Large intestine (tissue), 12 donors: ENCODE results near the gene VSIG4. TPM values are rescaled to one million over a fixed set of nuclear protein-coding genes. Genes with fewer than 3 reads are reported as not detected.
"Not testable (repeated sequence)": the region's sequence is repeated elsewhere in the genome, so short reads cannot be mapped to it uniquely, and the experiment has no call there.

ENCODE experiments used
- DNase-seq, 2 donors: peaks; one replicate each; pipeline versions ENCODE4 v3.0.0 to v3.0.0-alpha.2; 2013
- H3K27ac ChIP-seq: one replicate; pipeline ENCODE4 v1.5.1; 2013; ENCODE audit warnings: low read length
- H3K27me3 ChIP-seq: 2 replicates; pipeline ENCODE4 v1.6.1; 2013; ENCODE audit warnings: low read length; ENCODE audit not compliant: control insufficient read depth, insufficient read depth
- H3K36me3 ChIP-seq: 2 replicates; pipeline ENCODE4 v1.6.1; 2013; ENCODE audit warnings: low read length; ENCODE audit not compliant: control insufficient read depth, insufficient read depth
- H3K4me1 ChIP-seq: one replicate; pipeline ENCODE4 v1.6.1; 2013; ENCODE audit warnings: low read length; ENCODE audit not compliant: control insufficient read depth, insufficient read depth
- H3K4me3 ChIP-seq: one replicate; pipeline ENCODE4 v1.5.1; 2013; ENCODE audit warnings: low read length
- H3K9me3 ChIP-seq: one replicate; pipeline ENCODE4 v1.6.1; 2013; ENCODE audit warnings: mild to moderate bottlenecking, low read depth, low read length, moderate library complexity; ENCODE audit not compliant: control insufficient read depth
- WGBS: methylation state at CpG from one replicate; pipeline ENCODE4 v1.1.5; 2013; ENCODE audit warnings: low lambda C conversion rate; ENCODE audit not compliant: insufficient coverage; 5-methylcytosine and 5-hydroxymethylcytosine counted together
- long read RNA-seq, 11 donors: transcript quantifications; one replicate each; lab custom pipeline, GENCODE V29; 2026
- polyA plus RNA-seq: library from polyadenylated mRNA; unstranded; fragments of 120-200 nt; gene quantifications from one replicate; pipeline ENCODE4 v1.2.1, GENCODE V29; 2013

Gene VSIG4, protein sequence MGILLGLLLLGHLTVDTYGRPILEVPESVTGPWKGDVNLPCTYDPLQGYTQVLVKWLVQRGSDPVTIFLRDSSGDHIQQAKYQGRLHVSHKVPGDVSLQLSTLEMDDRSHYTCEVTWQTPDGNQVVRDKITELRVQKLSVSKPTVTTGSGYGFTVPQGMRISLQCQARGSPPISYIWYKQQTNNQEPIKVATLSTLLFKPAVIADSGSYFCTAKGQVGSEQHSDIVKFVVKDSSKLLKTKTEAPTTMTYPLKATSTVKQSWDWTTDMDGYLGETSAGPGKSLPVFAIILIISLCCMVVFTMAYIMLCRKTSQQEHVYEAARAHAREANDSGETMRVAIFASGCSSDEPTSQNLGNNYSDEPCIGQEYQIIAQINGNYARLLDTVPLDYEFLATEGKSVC
- 8.4 TPM for polyA plus RNA-seq
- long read RNA-seq, donor 1: 0 reads
- long read RNA-seq, donor 2: 0 reads
- long read RNA-seq, donor 3: 0 reads
- long read RNA-seq, donor 4: 0 reads
- long read RNA-seq, donor 5, partial matches to known transcripts: 0 of 1 reads
- long read RNA-seq, donor 5, other reads (novel, unspliced or antisense): 0 of 1 reads
- long read RNA-seq, donor 6: 0 reads
- long read RNA-seq, donor 7: 0 reads
- long read RNA-seq, donor 8, partial matches to known transcripts: 0 of 1 reads
- long read RNA-seq, donor 8, other reads (novel, unspliced or antisense): 0 of 1 reads
- long read RNA-seq, donor 9, partial matches to known transcripts: 0 of 2 reads
- long read RNA-seq, donor 9, other reads (novel, unspliced or antisense): 0 of 2 reads
- long read RNA-seq, donor 10: 0 reads
- long read RNA-seq, donor 11, partial matches to known transcripts: 0 of 1 reads
- long read RNA-seq, donor 11, other reads (novel, unspliced or antisense): 0 of 1 reads

DNA sequence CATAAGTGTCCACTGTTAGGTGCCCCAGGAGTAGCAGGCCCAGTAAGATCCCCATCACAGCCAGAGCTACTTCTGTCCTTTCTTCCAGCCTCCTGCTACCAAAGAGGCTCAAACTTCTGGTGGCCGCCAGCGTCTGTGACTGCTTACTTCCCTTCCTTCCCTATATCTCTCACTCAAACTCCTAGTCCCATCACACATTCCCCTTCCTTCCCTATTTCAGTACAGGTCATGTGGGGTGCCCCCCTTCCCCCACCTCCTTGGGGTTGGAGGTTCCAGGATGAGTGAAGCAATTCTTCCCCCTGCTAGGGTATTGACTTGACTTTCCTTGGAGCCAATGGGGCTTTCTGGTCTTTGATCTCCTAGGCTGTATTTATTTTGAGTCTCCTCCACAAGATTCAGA, at the start of gene VSIG4:
Gene VSIG4 (minus strand): TSS at position 137 of the 400 bp plus-strand sequence. CDS start 82 bp downstream, at position 55.
- no CpG with 5 or more reads among the region's 2 CpGs for WGBS
- no peak for DNase-seq
- H3K27ac ChIP-seq: no peak within 1 kb of the TSS

DNA sequence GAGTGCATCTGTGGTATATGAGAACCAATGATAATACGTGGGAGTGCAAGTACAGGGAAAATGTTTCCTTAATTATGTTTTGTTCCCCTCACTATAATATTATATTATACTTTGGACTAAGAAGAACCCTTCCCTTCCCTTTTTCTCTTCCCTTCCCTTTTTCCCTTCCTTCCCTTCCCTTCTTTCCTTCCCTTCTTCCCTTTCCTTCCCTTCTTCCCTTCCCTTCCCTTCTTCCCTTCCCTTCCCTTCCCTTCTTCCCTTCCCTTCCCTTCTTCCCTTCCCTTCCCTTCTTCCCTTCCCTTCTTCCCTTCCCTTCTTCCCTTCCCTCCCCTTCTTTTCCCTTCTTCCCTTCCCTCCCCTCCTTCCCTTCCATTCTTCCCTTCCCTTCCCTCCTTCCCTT, 36.9 kb upstream of the VSIG4 start:
- Histone ChIP-seq H3K9me3 (no peaks in the 10 kb centered on the region), H3K27me3 (no peaks in the 10 kb centered on the region), H3K4me3 (no peak overlapping the region), H3K4me1 (no peaks in the 10 kb centered on the region), H3K27ac (no peak overlapping the region), H3K36me3 (no peaks in the 10 kb centered on the region)
- no peak for DNase-seq
- WGBS: no CpG with 5 or more reads among the region's 1 CpG

More for the DNA sequence above, at the start of gene VSIG4:
- Histone ChIP-seq H3K36me3 (no peaks in the 10 kb centered on the region), H3K27me3 (no peaks in the 10 kb centered on the region), H3K9me3 (no peaks in the 10 kb centered on the region), H3K4me1 (peaks cover 14% of the 10 kb centered on the region), H3K4me3 (no peak within 1 kb of the TSS)

DNA sequence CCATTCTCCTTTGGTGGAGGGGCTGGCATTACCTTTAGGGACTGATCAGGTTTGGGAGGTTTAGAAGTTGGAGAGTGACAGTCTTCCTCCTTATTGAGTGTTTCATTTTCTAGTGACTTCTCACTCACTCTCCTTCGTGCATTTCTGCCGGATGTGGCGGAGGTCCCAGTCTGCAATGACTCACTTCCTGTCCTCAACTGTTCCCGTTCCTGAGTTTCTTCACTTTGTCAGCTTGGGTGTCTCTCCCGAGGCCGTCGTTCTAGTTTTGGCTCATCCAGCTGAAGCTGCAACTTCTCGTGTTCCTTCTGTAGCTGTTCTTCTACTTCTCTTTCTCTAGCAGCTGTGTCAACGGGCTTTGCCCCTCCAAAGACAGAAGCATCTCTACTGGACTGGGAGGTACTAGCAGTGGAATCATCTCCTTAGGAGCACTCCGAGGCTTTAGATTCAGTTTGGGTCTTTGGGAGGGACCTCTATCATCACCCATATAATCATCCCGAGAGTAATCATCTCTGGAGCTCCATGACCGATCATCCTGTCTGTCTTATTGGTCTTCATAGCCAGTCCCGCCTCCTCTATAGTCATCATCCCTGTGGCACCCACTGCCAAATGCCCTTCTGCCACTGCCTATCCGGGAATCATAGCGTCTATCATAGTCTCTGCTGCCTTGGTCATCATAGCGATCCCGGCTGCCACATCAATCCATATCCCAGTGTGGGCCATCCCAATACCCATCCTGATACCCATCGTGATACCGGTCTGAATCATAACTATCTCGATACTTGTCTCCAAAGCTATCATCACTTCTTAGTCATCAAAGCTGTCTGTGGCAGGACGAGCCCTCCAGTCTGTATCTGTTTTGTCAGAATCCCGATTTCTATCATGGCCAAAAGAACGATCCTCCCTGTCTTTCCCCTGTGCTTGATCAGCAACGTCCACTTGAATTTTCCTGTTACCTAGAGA, 35.3 kb upstream of the VSIG4 start:
- Histone ChIP-seq H3K27ac (no peak overlapping the region), H3K4me3 (no peak overlapping the region), H3K36me3 (no peaks in the 10 kb centered on the region), H3K27me3 (no peaks in the 10 kb centered on the region), H3K9me3 (no peaks in the 10 kb centered on the region), H3K4me1 (no peaks in the 10 kb centered on the region)
- DNase-seq: no peak
- WGBS: 92% methylated on average over 2 of the region's 24 CpGs

DNA sequence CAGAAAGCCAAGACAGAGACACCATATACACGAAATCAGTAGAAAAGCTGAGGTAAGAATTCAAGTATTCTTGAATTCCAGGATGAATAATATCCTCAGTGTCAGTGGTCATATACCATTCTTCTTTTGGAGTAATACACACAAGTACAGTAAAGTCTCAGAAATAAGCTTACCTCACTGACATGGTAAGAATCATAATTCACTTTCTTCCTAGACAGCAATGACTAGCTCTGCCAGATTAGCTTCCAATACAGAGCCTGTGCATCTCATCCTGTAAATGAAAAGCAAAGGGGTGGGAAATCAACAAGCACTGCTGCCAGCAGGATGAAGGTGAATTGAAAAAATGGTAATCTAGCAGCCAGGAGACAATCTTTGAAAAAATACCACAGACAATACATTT, 31.2 kb upstream of the VSIG4 start:
- no peaks in the 10 kb centered on the region for H3K27me3 ChIP-seq
- H3K4me1 ChIP-seq: no peaks in the 10 kb centered on the region
- WGBS: no CpG with 5 or more reads among the region's 1 CpG

DNA sequence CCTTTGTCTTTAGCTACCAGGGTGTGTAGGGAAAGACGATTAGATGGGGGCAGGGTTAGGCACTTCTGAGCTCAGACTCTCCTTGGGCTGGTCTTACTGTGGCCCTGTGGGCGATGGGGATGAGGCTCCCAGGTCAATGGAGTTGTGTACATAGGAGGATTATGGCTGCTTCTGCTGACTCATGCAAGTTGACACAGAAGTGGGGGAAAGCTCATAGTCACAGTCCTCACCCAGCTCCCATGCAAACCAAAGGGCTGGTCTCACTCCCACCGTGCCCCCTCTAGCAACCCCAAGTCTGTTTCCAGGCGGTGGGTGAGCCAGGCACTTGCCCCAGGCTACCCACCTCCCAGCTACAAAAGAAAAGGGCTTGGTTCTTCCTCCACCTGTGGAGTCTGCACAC, 24.4 kb upstream of the VSIG4 start:
- no CpG with 5 or more reads among the region's 4 CpGs for WGBS
- H3K36me3 ChIP-seq: no peaks in the 10 kb centered on the region
- H3K9me3 ChIP-seq: no peaks in the 10 kb centered on the region
- H3K4me1 ChIP-seq: no peaks in the 10 kb centered on the region
- DNase-seq: no peak
- H3K27ac ChIP-seq: no peak overlapping the region
- H3K4me3 ChIP-seq: no peak overlapping the region
- H3K27me3 ChIP-seq: no peaks in the 10 kb centered on the region

More for the DNA sequence above, 31.2 kb upstream of the VSIG4 start:
- no peak overlapping the region for H3K4me3 ChIP-seq
- no peak for DNase-seq
- no peaks in the 10 kb centered on the region for H3K9me3 ChIP-seq
- H3K36me3 ChIP-seq: no peaks in the 10 kb centered on the region
- no peak overlapping the region for H3K27ac ChIP-seq

DNA sequence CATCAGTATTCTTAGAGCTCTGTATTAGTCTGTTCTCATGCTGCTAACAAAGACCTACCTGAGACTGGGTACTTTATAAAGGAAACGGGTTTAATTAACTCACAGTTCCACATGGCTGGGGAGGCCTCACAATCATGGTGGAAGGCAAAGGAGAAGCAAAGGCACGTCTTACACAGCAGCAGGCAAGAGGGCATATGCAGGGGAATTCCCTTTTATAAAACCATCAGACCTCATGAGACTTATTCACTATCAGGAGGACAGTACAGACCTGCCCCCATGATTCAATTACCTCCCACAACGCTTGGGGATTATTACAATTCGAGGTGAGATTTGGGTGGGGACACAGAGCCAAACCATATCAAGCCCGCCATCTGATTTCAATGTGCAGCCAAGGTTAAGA, 17.1 kb upstream of the VSIG4 start:
- not testable (repeated sequence) for H3K4me3 ChIP-seq, H3K4me1 ChIP-seq, DNase-seq, H3K27ac ChIP-seq, H3K36me3 ChIP-seq, H3K27me3 ChIP-seq, H3K9me3 ChIP-seq
- WGBS: no CpG with 5 or more reads among the region's 5 CpGs

DNA sequence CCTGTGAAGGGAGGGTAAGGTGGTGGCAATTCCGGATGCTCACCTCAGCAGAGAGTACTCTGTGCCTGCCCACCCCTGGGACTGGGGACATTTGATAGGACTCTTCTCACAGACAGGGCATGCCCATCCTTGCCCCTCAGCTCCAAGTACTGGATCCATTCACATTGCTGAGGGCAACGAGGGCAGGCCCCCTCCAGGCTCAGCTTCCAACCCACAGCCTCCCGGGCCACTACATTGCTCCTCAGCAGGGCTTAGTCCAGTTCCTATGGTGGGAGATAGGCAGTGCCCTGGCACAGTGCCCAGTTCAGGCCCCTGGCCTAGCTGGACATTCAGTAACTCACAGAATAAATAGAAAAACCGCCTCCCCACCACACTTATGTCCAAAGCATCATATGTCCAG, 15.1 kb upstream of the VSIG4 start:
- no CpG with 5 or more reads among the region's 4 CpGs for WGBS

DNA sequence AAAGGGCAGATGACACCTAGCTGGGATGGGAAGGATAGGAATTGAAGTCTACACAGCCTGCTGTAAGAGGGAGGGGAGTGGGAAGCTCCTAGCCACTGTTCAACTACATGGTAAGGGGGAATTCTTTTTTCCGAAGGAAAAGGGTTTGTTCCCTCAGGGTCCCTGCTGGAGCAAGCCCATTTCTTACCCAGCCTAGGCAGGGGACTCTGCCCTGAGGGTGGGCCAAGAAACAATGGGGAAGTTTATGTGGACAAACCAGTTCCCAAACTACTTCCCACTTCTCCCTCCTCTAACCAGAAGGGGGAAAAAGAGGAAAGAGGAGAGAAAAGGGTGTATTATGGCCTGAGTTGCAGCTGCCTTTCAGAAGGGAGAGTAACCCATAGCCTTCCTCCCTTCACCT, 13.5 kb upstream of the VSIG4 start:
- DNase-seq: no peak
- no peaks in the 10 kb centered on the region for H3K27me3 ChIP-seq
- no peak overlapping the region for H3K27ac ChIP-seq
- no peaks in the 10 kb centered on the region for H3K36me3 ChIP-seq
- no peaks in the 10 kb centered on the region for H3K4me1 ChIP-seq
- no peaks in the 10 kb centered on the region for H3K9me3 ChIP-seq
- WGBS: no CpG with 5 or more reads among the region's 1 CpG
- H3K4me3 ChIP-seq: no peak overlapping the region

More for the DNA sequence above, 15.1 kb upstream of the VSIG4 start:
- H3K4me1 ChIP-seq: no peaks in the 10 kb centered on the region
- H3K4me3 ChIP-seq: no peak overlapping the region
- DNase-seq: no peak
- no peaks in the 10 kb centered on the region for H3K36me3 ChIP-seq
- no peaks in the 10 kb centered on the region for H3K27me3 ChIP-seq
- no peak overlapping the region for H3K27ac ChIP-seq
- H3K9me3 ChIP-seq: no peaks in the 10 kb centered on the region

DNA sequence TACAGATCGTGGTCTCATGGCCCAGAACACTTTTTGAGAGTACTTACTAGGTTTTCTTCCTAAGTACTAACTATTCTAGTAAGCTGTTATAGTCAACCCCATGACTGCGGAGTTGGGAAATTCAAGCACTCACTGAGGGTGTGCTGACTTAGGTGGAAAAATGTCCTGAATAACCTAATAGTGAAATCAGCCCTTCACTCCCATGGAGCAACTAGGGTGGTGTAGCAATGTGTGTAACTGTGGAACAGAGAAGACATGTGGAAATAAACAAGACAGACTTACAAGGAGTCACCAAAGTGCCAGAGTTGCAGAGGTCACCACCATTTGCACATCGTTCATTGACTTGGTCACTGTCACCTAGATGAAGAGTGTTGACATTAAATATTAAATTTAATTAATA, 12.1 kb upstream of the VSIG4 start:
- WGBS: no CpG with 5 or more reads among the region's 3 CpGs
- Histone ChIP-seq H3K27ac (no peak overlapping the region), H3K4me3 (no peak overlapping the region), H3K27me3 (no peaks in the 10 kb centered on the region), H3K9me3 (no peaks in the 10 kb centered on the region), H3K4me1 (no peaks in the 10 kb centered on the region), H3K36me3 (no peaks in the 10 kb centered on the region)
- no peak for DNase-seq

DNA sequence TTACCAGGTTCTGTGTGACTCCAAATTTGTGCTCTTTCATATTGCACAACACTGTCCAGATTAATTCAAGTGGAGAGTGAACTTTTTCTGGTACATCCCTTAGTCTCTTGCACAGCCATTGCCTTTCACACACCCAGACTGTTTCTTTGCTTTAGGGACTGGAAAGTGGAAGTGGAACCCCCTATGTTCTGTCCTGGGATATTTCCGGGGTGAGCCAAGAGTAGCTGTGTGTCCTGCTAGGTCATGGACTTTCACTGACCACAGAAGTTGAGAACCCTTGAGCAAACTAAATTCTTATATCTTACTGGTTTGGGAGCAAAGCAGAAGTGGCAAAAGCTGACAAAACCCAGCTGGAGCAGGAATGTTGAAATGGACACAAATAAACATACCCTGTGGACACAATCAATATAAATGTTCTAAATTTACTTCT, 10.3 kb upstream of the VSIG4 start:
- H3K27me3 ChIP-seq: no peaks in the 10 kb centered on the region
- no peak overlapping the region for H3K4me3 ChIP-seq
- H3K27ac ChIP-seq: no peak overlapping the region
- no peaks in the 10 kb centered on the region for H3K36me3 ChIP-seq
- H3K9me3 ChIP-seq: no peaks in the 10 kb centered on the region
- no CpG with 5 or more reads among the region's 1 CpG for WGBS
- DNase-seq: no peak
- no peaks in the 10 kb centered on the region for H3K4me1 ChIP-seq
